Erythroblast (primary cell): Measurements from ENCODE around the gene DPYSL4.

Source experiments
- GATA1 ChIP-seq: IDR thresholded peaks from 2 replicates; pipeline ENCODE4 v1.6.1; 2011; ENCODE audit warnings: low read depth, mild to moderate bottlenecking, control low read depth, low read length, moderate library complexity
- POLR2A ChIP-seq: IDR thresholded peaks from 2 replicates; pipeline ENCODE4 v1.6.1; 2011; ENCODE audit warnings: mild to moderate bottlenecking, low read length

DNA sequence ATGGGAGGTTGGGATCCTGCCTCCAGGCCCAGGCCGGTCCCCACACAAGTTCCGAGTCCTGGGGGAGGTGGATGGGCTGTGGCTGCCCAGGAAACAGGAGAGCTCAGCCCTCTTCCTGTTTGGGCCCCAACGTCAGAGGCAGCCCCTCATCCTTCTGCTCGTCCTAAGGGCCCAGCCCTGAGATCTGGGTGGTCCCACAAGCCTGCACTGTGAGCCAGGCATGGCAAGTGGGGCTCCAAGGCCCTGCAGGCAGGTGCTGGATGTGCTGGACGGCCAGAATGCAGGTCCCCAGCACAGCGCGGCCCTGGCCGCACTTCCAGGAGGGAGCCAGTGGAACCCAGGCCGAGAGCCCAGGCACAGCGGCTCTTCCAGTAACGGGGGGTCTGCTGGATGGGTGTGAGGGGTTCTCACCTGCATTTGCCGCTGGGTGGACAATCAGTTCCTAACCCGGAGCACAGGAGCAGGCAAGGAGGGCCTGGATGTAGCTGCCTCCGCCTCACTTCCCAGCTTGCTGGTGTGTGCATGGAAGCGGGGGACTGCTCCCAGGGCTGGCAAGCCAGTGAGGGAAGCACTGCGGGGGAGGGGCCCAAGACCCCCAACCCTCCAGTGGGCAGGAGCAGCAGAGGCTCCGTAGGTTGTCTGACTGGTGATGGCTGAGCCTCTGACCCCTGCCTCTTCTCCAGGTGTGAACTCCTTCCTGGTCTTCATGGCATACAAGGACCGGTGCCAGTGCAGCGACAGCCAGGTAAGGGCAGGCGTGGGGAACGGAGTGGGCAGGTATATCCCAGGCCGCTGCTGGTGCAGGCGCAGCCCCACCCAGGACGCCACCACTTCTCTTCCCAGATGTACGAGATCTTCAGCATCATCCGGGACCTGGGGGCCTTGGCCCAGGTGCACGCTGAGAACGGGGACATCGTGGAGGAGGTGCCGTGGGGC is 9.7 kb downstream of the DPYSL4 start:
- no peak for TF ChIP-seq POLR2A
- TF ChIP-seq GATA1 = no peak
